ENCODE data around the gene MIEF1.

GRCh38 chr22:39481054-39481453 lies 21.0 kb upstream of the MIEF1 start:
- TF ChIP-seq POLR2AphosphoS5 (IDR thresholded peaks at IDR 0.05; ENCODE audit: low read depth, low read length): no peak
- no peak for TF ChIP-seq CTCF (IDR thresholded peaks at IDR 0.05)
- TF ChIP-seq NRF1 (IDR thresholded peaks at IDR 0.05; ENCODE audit: low read depth, low read length): no peak
- no peak for TF ChIP-seq MAX (IDR thresholded peaks at IDR 0.05; ENCODE audit: low read depth)
- TF ChIP-seq RXRA (IDR thresholded peaks at IDR 0.05; ENCODE audit: borderline replicate concordance, low read depth): no peak
- TF ChIP-seq YY1 (IDR thresholded peaks at IDR 0.05; ENCODE audit: low read depth): no peak
